Measurements from ENCODE around the gene GUCY2D. TPM values are rescaled to one million over a fixed set of nuclear protein-coding genes. Genes with fewer than 3 reads are reported as not detected.

GUCY2D gene
- total RNA-seq, 3 donors from 2014 or later (not counting 1 experiment from before 2014, with no cell fraction given), result not detected

GRCh38 chr17:8025176-8025911 lies 22.9 kb downstream of the GUCY2D start:
- no peaks in the 10 kb centered on the region for H3K27me3 ChIP-seq (ENCODE audit: control insufficient read depth, insufficient read depth, low read length)
- peaks cover 7% of the 10 kb centered on the region for H3K4me1 ChIP-seq (ENCODE audit: control insufficient read depth, insufficient read depth, low read length)
- ATAC-seq, result no peak
- no peak for DNase-seq
- H3K36me3 Mint-ChIP-seq, result no peaks in the 10 kb centered on the region
- no peak overlapping the region for H3K4me3 Mint-ChIP-seq
- TF ChIP-seq, protein P1, sequence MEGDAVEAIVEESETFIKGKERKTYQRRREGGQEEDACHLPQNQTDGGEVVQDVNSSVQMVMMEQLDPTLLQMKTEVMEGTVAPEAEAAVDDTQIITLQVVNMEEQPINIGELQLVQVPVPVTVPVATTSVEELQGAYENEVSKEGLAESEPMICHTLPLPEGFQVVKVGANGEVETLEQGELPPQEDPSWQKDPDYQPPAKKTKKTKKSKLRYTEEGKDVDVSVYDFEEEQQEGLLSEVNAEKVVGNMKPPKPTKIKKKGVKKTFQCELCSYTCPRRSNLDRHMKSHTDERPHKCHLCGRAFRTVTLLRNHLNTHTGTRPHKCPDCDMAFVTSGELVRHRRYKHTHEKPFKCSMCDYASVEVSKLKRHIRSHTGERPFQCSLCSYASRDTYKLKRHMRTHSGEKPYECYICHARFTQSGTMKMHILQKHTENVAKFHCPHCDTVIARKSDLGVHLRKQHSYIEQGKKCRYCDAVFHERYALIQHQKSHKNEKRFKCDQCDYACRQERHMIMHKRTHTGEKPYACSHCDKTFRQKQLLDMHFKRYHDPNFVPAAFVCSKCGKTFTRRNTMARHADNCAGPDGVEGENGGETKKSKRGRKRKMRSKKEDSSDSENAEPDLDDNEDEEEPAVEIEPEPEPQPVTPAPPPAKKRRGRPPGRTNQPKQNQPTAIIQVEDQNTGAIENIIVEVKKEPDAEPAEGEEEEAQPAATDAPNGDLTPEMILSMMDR (IDR thresholded peaks at IDR 0.05), result no peak
- H3K27me3 Mint-ChIP-seq (ENCODE audit: low read depth in 2 of 2), result peaks cover 26% of the 10 kb centered on the region in 2 donors
- no peak overlapping the region for H3K27ac ChIP-seq (ENCODE audit: low read length)
- H3K4me1 Mint-ChIP-seq, result no peaks in the 10 kb centered on the region
- H3K27ac Mint-ChIP-seq, result no peak overlapping the region
- intact Hi-C loops (cut with micrococcal nuclease), result no loop called here
- no peak overlapping the region for H3K4me3 ChIP-seq (ENCODE audit: low read length)
- no peaks in the 10 kb centered on the region for H3K36me3 ChIP-seq (ENCODE audit: control insufficient read depth, insufficient read depth, low read length)
- WGBS (ENCODE audit: insufficient coverage), result 88% methylated on average over 9 of the region's 9 CpGs
- no peaks in the 10 kb centered on the region for H3K9me3 ChIP-seq (ENCODE audit: control insufficient read depth, insufficient read depth, low read length)
- H3K9me3 Mint-ChIP-seq, result no peaks in the 10 kb centered on the region

DNA sequence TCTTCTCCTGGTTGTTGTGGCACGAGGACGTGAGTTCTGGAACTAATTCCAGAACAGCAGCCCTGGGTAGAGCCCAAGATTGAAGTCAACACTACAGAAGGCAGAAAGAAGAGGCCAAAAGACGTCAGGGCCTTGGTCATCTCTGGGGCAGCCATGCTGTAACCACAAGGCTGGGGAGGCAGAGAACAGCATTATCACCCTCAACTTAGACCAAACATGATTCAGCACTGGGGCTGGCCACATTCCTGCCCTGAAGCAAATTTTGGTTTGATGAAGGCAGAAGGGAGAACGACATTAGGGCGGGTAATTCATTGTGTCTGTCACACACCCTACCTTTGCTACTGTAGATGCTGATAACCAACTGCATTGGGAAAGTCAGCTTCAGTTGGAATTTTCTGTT lies 26.7 kb downstream of the GUCY2D start:
- no peaks in the 10 kb centered on the region for H3K36me3 Mint-ChIP-seq
- no peak for DNase-seq
- H3K9me3 Mint-ChIP-seq, result no peaks in the 10 kb centered on the region
- Histone ChIP-seq H3K4me3 (ENCODE audit: low read length) (no peak overlapping the region), H3K27me3 (ENCODE audit: control insufficient read depth, insufficient read depth, low read length) (no peaks in the 10 kb centered on the region), H3K9me3 (ENCODE audit: control insufficient read depth, insufficient read depth, low read length) (no peaks in the 10 kb centered on the region), H3K4me1 (ENCODE audit: control insufficient read depth, insufficient read depth, low read length) (no peaks in the 10 kb centered on the region), H3K27ac (ENCODE audit: low read length) (no peak overlapping the region), H3K36me3 (ENCODE audit: control insufficient read depth, insufficient read depth, low read length) (no peaks in the 10 kb centered on the region)
- H3K27me3 Mint-ChIP-seq (ENCODE audit: low read depth in 2 of 2), result peaks cover 33 to 40% of the 10 kb centered on the region in 2 donors
- peak in 1 of 3 donors; percentile 32 for ATAC-seq
- H3K27ac Mint-ChIP-seq, result no peak overlapping the region
- intact Hi-C loops (cut with micrococcal nuclease), result no loop called here
- no peak overlapping the region for H3K4me3 Mint-ChIP-seq
- H3K4me1 Mint-ChIP-seq, result no peaks in the 10 kb centered on the region
- WGBS (ENCODE audit: insufficient coverage), result 63% methylated on average over 5 of the region's 5 CpGs
- TF ChIP-seq, protein P1 (IDR thresholded peaks at IDR 0.05), result no peak

DNA sequence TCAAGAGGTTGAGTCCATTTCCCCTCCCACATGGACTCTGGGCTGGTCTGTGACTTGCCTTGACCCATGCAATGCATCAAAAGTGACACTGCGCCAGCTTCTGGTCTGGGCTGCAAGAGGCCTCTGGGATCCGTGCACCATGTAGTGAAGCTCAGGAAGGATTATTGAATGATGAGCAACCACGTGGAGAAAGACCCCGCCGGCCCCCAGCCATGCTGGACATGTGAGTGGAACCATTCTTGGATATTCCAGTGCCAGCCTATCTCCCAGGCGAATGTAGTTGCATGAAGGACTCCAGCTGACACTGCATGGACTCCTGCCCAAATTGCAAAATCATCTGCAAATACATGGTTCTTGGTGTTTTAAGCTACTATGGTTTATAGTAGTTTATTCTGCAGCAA lies 28.8 kb downstream of the GUCY2D start:
- ATAC-seq (no peak), DNase-seq (no peak)
- H3K27me3 Mint-ChIP-seq (ENCODE audit: low read depth in 2 of 2), result peaks cover 30 to 40% of the 10 kb centered on the region in 2 donors
- H3K27me3 ChIP-seq (ENCODE audit: control insufficient read depth, insufficient read depth, low read length), result no peaks in the 10 kb centered on the region
- H3K4me1 ChIP-seq (ENCODE audit: control insufficient read depth, insufficient read depth, low read length), result no peaks in the 10 kb centered on the region
- 96% methylated on average over 6 of the region's 6 CpGs for WGBS (ENCODE audit: insufficient coverage)
- no peaks in the 10 kb centered on the region for H3K36me3 Mint-ChIP-seq
- no peaks in the 10 kb centered on the region for H3K4me1 Mint-ChIP-seq
- TF ChIP-seq, protein P1 (IDR thresholded peaks at IDR 0.05), result no peak
- no peak overlapping the region for H3K4me3 Mint-ChIP-seq
- no peak overlapping the region for H3K27ac ChIP-seq (ENCODE audit: low read length)
- H3K36me3 ChIP-seq (ENCODE audit: control insufficient read depth, insufficient read depth, low read length), result no peaks in the 10 kb centered on the region
- no peak overlapping the region for H3K4me3 ChIP-seq (ENCODE audit: low read length)
- H3K9me3 ChIP-seq (ENCODE audit: control insufficient read depth, insufficient read depth, low read length), result no peaks in the 10 kb centered on the region
- no peak overlapping the region for H3K27ac Mint-ChIP-seq
- no peaks in the 10 kb centered on the region for H3K9me3 Mint-ChIP-seq
- intact Hi-C loops (cut with micrococcal nuclease), result no loop called here

- Mint-ChIP-seq H3K4me3 (no peak overlapping the region), H3K4me1 (no peaks in the 10 kb centered on the region), H3K9me3 (no peaks in the 10 kb centered on the region), H3K36me3 (no peaks in the 10 kb centered on the region), H3K27me3 (ENCODE audit: low read depth in 2 of 2) (peaks cover 30 to 38% of the 10 kb centered on the region in 2 donors), H3K27ac (no peak overlapping the region)
- TF ChIP-seq, protein P1 (IDR thresholded peaks at IDR 0.05), result no peak
- Histone ChIP-seq H3K9me3 (ENCODE audit: control insufficient read depth, insufficient read depth, low read length) (no peaks in the 10 kb centered on the region), H3K4me3 (ENCODE audit: low read length) (no peak overlapping the region), H3K27me3 (ENCODE audit: control insufficient read depth, insufficient read depth, low read length) (no peaks in the 10 kb centered on the region), H3K27ac (ENCODE audit: low read length) (no peak overlapping the region), H3K4me1 (ENCODE audit: control insufficient read depth, insufficient read depth, low read length) (no peaks in the 10 kb centered on the region), H3K36me3 (ENCODE audit: control insufficient read depth, insufficient read depth, low read length) (no peaks in the 10 kb centered on the region)
- WGBS (ENCODE audit: insufficient coverage), result no CpG with 5 or more reads among the region's 1 CpG
- ATAC-seq (no peak), DNase-seq (no peak)
- intact Hi-C loops (cut with micrococcal nuclease), result no loop called here
These were observed 29.5 kb downstream of the GUCY2D start for GRCh38 chr17:8031950-8032349.

Measured in natural killer cell (primary cell).